ENCODE results near the gene PEA15.

PEA15 gene

GRCh38 chr1:160177231-160177630 lies 28.0 kb upstream of the PEA15 start:
- no peak for DNase-seq (ENCODE audit: low read depth)
- H3K4me3 ChIP-seq (ENCODE audit: control insufficient read depth, low read depth, low read length) = no peak overlapping the region
- TF ChIP-seq CTCF (IDR thresholded peaks at IDR 0.05; ENCODE audit: control insufficient read depth, insufficient read depth, low read depth, low read length, missing control alignments) = no peak

- TF ChIP-seq CTCF (IDR thresholded peaks at IDR 0.05; ENCODE audit: control insufficient read depth, insufficient read depth, low read depth, low read length, missing control alignments) = no peak
- DNase-seq (ENCODE audit: low read depth) = no peak
- H3K4me3 ChIP-seq (ENCODE audit: control insufficient read depth, low read depth, low read length) = no peak overlapping the region
Measured at GRCh38 chr1:160177667-160178066, 27.5 kb upstream of the PEA15 start.

- no peak for DNase-seq (ENCODE audit: low read depth)
- no peak for TF ChIP-seq CTCF (IDR thresholded peaks at IDR 0.05; ENCODE audit: control insufficient read depth, insufficient read depth, low read depth, low read length, missing control alignments)
- no peak overlapping the region for H3K4me3 ChIP-seq (ENCODE audit: control insufficient read depth, low read depth, low read length)
Measured at GRCh38 chr1:160178731-160179130, 26.5 kb upstream of the PEA15 start.

- TF ChIP-seq CTCF (IDR thresholded peaks at IDR 0.05; ENCODE audit: control insufficient read depth, insufficient read depth, low read depth, low read length, missing control alignments) = no peak
- DNase-seq (ENCODE audit: low read depth) = no peak
- H3K4me3 ChIP-seq (ENCODE audit: control insufficient read depth, low read depth, low read length) = no peak overlapping the region
Measured at GRCh38 chr1:160179336-160179735, 25.8 kb upstream of the PEA15 start.

- no peak for TF ChIP-seq CTCF (IDR thresholded peaks at IDR 0.05; ENCODE audit: control insufficient read depth, insufficient read depth, low read depth, low read length, missing control alignments)
- no peak for DNase-seq (ENCODE audit: low read depth)
- H3K4me3 ChIP-seq (ENCODE audit: control insufficient read depth, low read depth, low read length) = no peak overlapping the region
Measured at GRCh38 chr1:160186246-160186645, 18.9 kb upstream of the PEA15 start.

- TF ChIP-seq CTCF (IDR thresholded peaks at IDR 0.05; ENCODE audit: control insufficient read depth, insufficient read depth, low read depth, low read length, missing control alignments) = no peak
- no peak overlapping the region for H3K4me3 ChIP-seq (ENCODE audit: control insufficient read depth, low read depth, low read length)
- no peak for DNase-seq (ENCODE audit: low read depth)
Measured at GRCh38 chr1:160186729-160187128, 18.5 kb upstream of the PEA15 start.

- no peak overlapping the region for H3K4me3 ChIP-seq (ENCODE audit: control insufficient read depth, low read depth, low read length)
- no peak for TF ChIP-seq CTCF (IDR thresholded peaks at IDR 0.05; ENCODE audit: control insufficient read depth, insufficient read depth, low read depth, low read length, missing control alignments)
- no peak for DNase-seq (ENCODE audit: low read depth)
Measured at GRCh38 chr1:160187407-160187806, 17.8 kb upstream of the PEA15 start.
